GM23338 (cell line): ENCODE data around the gene SLC24A1. TPM values are rescaled to one million over a fixed set of nuclear protein-coding genes. Genes with fewer than 3 reads are reported as not detected.

Source experiments
- ATAC-seq: fragments of 200-7000 bp; cut with Tn5 transposase; 3 replicates; pipeline ENCODE4 v1.9.1; 2020
- DNase-seq: peaks from one replicate; pipeline ENCODE4 v3.0.0-alpha.2; 2015; ENCODE audit warnings: low spot score
- H2AFZ ChIP-seq: fragments of 200-600 bp; sonication (generic); 2 replicates; pipeline ENCODE4 v1.8.0; 2016; ENCODE audit warnings: antibody characterized with exemption, mild to moderate bottlenecking, moderate library complexity
- H3F3A ChIP-seq: fragments of 200-600 bp; sonication (generic); replicated peaks from 2 replicates; pipeline ENCODE4 v1.8.0; 2017; ENCODE audit warnings: antibody characterized with exemption, mixed run types, low read depth
- H3K27ac ChIP-seq: fragments of 200-600 bp; sonication (generic); 2 replicates; pipeline ENCODE4 v1.6.1; 2016; ENCODE audit warnings: low read depth
- H3K27me3 ChIP-seq: fragments of 200-600 bp; sonication (generic); 2 replicates; pipeline ENCODE4 v1.8.0; 2016; ENCODE audit warnings: mild to moderate bottlenecking, mixed run types, moderate library complexity; ENCODE audit not compliant: insufficient read depth
- H3K36me3 ChIP-seq: fragments of 200-600 bp; sonication (generic); 2 replicates; pipeline ENCODE4 v1.8.0; 2016; ENCODE audit warnings: mild to moderate bottlenecking; ENCODE audit not compliant: insufficient read depth
- H3K4me1 ChIP-seq: fragments of 200-600 bp; sonication (generic); 2 replicates; pipeline ENCODE4 v1.8.0; 2016; ENCODE audit warnings: mild to moderate bottlenecking, moderate library complexity; ENCODE audit not compliant: insufficient read depth
- H3K4me2 ChIP-seq: fragments of 200-600 bp; sonication (generic); 2 replicates; pipeline ENCODE4 v1.7.1; 2017; ENCODE audit warnings: mixed run types
- H3K4me3 ChIP-seq: fragments of 200-600 bp; sonication (generic); 2 replicates; pipeline ENCODE4 v1.6.1; 2016; ENCODE audit warnings: mixed run types
- H3K79me2 ChIP-seq: fragments of 200-600 bp; sonication (generic); replicated peaks from 2 replicates; pipeline ENCODE4 v1.8.0; 2017; ENCODE audit warnings: mild to moderate bottlenecking; ENCODE audit not compliant: insufficient read depth
- H3K9me2 ChIP-seq: fragments of 200-600 bp; sonication (generic); 2 replicates; pipeline ENCODE4 v1.8.0; 2017; ENCODE audit not compliant: insufficient read depth
- H4K20me1 ChIP-seq: fragments of 200-600 bp; sonication (generic); replicated peaks from 2 replicates; pipeline ENCODE4 v1.8.0; 2017; ENCODE audit warnings: mild to moderate bottlenecking; ENCODE audit not compliant: insufficient read depth
- H3K27ac Mint-ChIP-seq: 2 replicates; pipeline ENCODE4 v1.8.0; 2020; ENCODE audit warnings: inconsistent platforms, mild to moderate bottlenecking, moderate library complexity, mixed read lengths
- H3K27me3 Mint-ChIP-seq: 3 replicates; pipeline ENCODE4 v1.8.0; 2022; ENCODE audit warnings: low read depth, mild to moderate bottlenecking, moderate library complexity, mixed read lengths, inconsistent platforms; ENCODE audit not compliant: insufficient read depth, poor library complexity
- H3K36me3 Mint-ChIP-seq: 3 replicates; pipeline ENCODE4 v1.8.0; 2021; ENCODE audit warnings: low read depth, mild to moderate bottlenecking, inconsistent platforms, moderate library complexity, mixed read lengths
- H3K4me1 Mint-ChIP-seq: 3 replicates; pipeline ENCODE4 v1.8.0; 2020; ENCODE audit warnings: mild to moderate bottlenecking, inconsistent platforms, mixed read lengths
- H3K4me3 Mint-ChIP-seq: 3 replicates; pipeline ENCODE4 v1.8.0; 2021; ENCODE audit warnings: moderate library complexity, mild to moderate bottlenecking, inconsistent platforms, mixed read lengths
- H3K9me3 Mint-ChIP-seq: 3 replicates; pipeline ENCODE4 v1.8.0; 2020; ENCODE audit warnings: moderate library complexity, mild to moderate bottlenecking, inconsistent platforms, mixed read lengths
- CREB1 ChIP-seq: fragments of 250-450 bp; sonication (Bioruptor Pico); IDR thresholded peaks from 2 replicates; pipeline ENCODE4 v1.5.0; 2020; ENCODE audit warnings: low read depth, mild to moderate bottlenecking, moderate library complexity
- CTCF ChIP-seq, 2 experiments: fragments of 200-600 bp in 1 of 2; sonication (generic) in 1 of 2; conservative IDR thresholded peaks; 2 replicates each; pipeline versions ENCODE4 v1.5.1 to v1.6.1; 2016 to 2017; ENCODE audit warnings: antibody characterized with exemption in 2 of 2, low read depth in 2 of 2, mild to moderate bottlenecking in 2 of 2, moderate library complexity in 1 of 2
- ETS1 ChIP-seq: IDR thresholded peaks from 2 replicates; pipeline ENCODE4 v1.6.1; 2016; ENCODE audit warnings: antibody characterized with exemption
- EZH2 ChIP-seq: fragments of 200-600 bp; sonication (generic); IDR thresholded peaks from one replicate; pipeline ENCODE4 v1.8.0; 2017; ENCODE audit warnings: antibody characterized with exemption, mild to moderate bottlenecking, low read depth; ENCODE audit not compliant: unreplicated experiment
- EZH2phosphoT487 ChIP-seq: fragments of 200-600 bp; sonication (generic); IDR thresholded peaks from one replicate; pipeline ENCODE4 v1.8.1; 2018; ENCODE audit warnings: antibody characterized with exemption; ENCODE audit not compliant: unreplicated experiment
- JUNB ChIP-seq: IDR thresholded peaks from one replicate; pipeline ENCODE4 v1.6.1; 2016; ENCODE audit warnings: antibody characterized with exemption; ENCODE audit not compliant: unreplicated experiment
- NANOG ChIP-seq: IDR thresholded peaks from 2 replicates; pipeline ENCODE4 v1.6.1; 2016; ENCODE audit warnings: antibody characterized with exemption, borderline replicate concordance
- POLR2AphosphoS5 ChIP-seq: IDR thresholded peaks from 2 replicates; pipeline ENCODE4 v1.6.1; 2016; ENCODE audit warnings: antibody characterized with exemption, low read depth
- REST ChIP-seq: IDR thresholded peaks from one replicate; pipeline ENCODE4 v1.6.1; 2018; ENCODE audit warnings: antibody characterized with exemption; ENCODE audit not compliant: unreplicated experiment
- STAT1 ChIP-seq: IDR thresholded peaks from one replicate; pipeline ENCODE4 v1.6.1; 2016; ENCODE audit warnings: antibody characterized with exemption; ENCODE audit not compliant: unreplicated experiment
- ZNF114 ChIP-seq: fragments of 250-450 bp; sonication (Bioruptor Pico); IDR thresholded peaks from 2 replicates; pipeline ENCODE4 v1.5.0; 2020; ENCODE audit warnings: mild to moderate bottlenecking, moderate library complexity
- ZNF331 ChIP-seq: fragments of 250-450 bp; sonication (Bioruptor Pico); IDR thresholded peaks from 2 replicates; pipeline ENCODE4 v1.5.0; 2020; ENCODE audit warnings: low read depth, mild to moderate bottlenecking, moderate library complexity
- ZNF462 ChIP-seq: fragments of 250-450 bp; sonication (Bioruptor Pico); IDR thresholded peaks from 2 replicates; pipeline ENCODE4 v1.5.0; 2020; ENCODE audit warnings: mild to moderate bottlenecking, moderate library complexity
- polyA plus RNA-seq: library from polyadenylated mRNA; unstranded; fragments of >200 nt; fragmentation: Nextera tagmentation; extraction: Ambion mirVana; gene quantifications from 2 replicates; pipeline ENCODE4 v1.2.1, GENCODE V29; 2016
- total RNA-seq: library from RNA; depleted of rRNA; stranded (reverse); fragments of >200 nt; shearing (Covaris generic); gene quantifications from 2 replicates; pipeline ENCODE4 v1.2.3, GENCODE V29; 2014

Gene SLC24A1
- total and polyA plus RNA-seq, 2 experiments from 2014 or later: 1.6 to 4.5 TPM

GRCh38 chr15:65651831-65652749 lies 30.4 kb downstream of the SLC24A1 start:
- Mint-ChIP-seq H3K36me3 (no peaks in the 10 kb centered on the region), H3K4me1 (0 out of 3 replicates have a peak, but pooled peaks cover 4% of the 10 kb centered on the region), H3K27ac (no peak overlapping the region), H3K9me3 (no peaks in the 10 kb centered on the region), H3K4me3 (no peak overlapping the region), H3K27me3 (no peaks in the 10 kb centered on the region)
- no peak overlapping the region for H3K4me2 ChIP-seq
- no peaks in the 10 kb centered on the region for H3F3A ChIP-seq
- no peaks in the 10 kb centered on the region for H4K20me1 ChIP-seq
- peak; percentile 55 for ATAC-seq
- H3K4me3 ChIP-seq: no peak overlapping the region
- peak; percentile 22 for DNase-seq
- no peaks in the 10 kb centered on the region for H3K27me3 ChIP-seq
- H3K9me2 ChIP-seq: no peaks in the 10 kb centered on the region
- no peaks in the 10 kb centered on the region for H3K79me2 ChIP-seq
- no peaks in the 10 kb centered on the region for H3K4me1 ChIP-seq
- no peak overlapping the region for H2AFZ ChIP-seq
- TF ChIP-seq EZH2phosphoT487 (no peak), REST (no peak), NANOG (no peak), JUNB (no peak), CREB1 (no peak), STAT1 (no peak), EZH2 (no peak), POLR2AphosphoS5 (no peak), ETS1 (no peak), ZNF462 (CRISPR knock-in tag) (no peak), CTCF (conservative IDR thresholded peaks at IDR 0.05; ENCODE audit: low read depth in 2 of 2) (no peak), ZNF114 (no peak), ZNF331 (CRISPR knock-in tag) (no peak)
- no peaks in the 10 kb centered on the region for H3K36me3 ChIP-seq
- no peak overlapping the region for H3K27ac ChIP-seq
